SKM-1 (cell line): ENCODE results near the gene GSG1L.

Experiments used
- DNase-seq: peaks from one replicate; lab custom pipeline; 2025; ENCODE audit not compliant: unreplicated experiment; lab: John Stamatoyannopoulos, UW

Gene GSG1L

DNA sequence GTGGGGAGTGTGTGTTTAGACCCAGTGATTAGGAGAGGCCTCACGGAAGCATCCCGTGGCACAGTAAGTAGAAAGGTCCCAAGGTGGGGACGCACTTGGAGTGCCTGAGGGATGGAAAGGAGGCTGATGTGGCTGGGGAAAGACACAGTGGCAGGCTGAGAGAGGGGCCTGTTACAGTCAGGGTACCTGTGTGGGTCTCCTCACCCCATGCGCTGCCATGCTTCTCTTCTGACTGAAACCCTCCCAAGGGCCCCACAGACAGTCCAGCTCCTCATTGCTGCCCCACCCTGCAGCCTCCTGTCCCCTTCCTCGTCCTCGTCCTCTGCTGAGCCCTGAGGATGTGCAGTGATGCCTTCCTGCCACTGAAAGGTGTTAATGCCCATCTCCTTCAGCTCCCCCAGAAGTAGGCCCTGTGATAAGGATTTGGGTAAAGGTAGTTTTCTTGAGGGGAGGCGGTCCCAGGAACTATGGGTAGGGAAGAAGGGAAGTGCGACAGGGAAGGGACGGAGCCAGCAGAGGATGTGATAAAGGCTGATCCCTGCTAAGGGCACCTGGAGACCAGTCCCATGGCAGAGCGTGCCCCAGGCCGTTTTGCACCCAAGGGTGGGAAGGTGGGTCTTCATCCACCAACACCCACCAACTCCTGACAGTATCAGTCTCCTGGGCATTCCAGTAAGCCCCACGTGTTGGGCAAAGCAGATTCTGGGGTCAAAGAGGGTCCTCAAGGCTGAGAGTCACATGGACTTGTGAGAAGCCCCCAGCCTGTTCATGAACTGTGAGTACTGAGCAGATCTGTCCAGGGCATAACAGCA, 237.2 kb downstream of the GSG1L start:
- no peak for DNase-seq

DNA sequence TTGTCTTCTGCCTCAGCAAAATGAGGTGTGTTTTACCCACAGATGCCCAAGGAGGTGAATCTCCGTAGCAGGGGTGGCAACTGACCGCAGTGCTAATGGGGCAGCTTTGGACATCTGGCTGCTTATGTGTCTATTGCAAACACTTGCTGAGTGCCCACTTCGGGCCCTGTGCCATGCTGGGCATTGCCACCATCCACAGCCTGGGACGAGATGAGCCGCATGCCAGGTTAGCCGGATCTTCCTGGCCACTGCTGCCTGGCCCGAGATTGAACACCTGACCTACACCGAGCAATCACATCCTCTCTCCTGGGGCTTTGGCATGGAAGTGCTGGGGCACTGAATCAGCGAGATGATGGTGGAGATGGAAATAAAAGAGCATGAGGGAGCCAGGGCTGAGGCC, 238.7 kb downstream of the GSG1L start:
- DNase-seq, result no peak

DNA sequence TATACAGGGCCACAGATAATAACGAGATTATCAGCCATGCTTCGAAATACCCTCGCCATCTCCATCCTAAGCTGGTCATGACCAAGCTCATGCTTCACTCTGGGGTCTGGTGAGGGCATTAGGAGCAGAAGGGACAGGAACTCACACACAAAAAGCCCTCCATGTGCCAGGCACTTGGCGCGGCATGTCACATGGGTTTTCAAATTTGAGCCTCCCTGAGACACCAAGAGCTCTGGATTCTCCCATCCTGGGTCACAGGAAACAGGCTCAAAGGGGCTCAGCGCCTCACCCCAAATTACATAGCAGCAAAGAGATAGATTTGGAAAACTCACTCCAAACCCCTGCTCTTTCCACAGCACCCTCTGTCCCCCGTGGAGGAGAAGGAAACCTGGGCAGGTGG, 239.5 kb downstream of the GSG1L start:
- DNase-seq, result no peak

DNA sequence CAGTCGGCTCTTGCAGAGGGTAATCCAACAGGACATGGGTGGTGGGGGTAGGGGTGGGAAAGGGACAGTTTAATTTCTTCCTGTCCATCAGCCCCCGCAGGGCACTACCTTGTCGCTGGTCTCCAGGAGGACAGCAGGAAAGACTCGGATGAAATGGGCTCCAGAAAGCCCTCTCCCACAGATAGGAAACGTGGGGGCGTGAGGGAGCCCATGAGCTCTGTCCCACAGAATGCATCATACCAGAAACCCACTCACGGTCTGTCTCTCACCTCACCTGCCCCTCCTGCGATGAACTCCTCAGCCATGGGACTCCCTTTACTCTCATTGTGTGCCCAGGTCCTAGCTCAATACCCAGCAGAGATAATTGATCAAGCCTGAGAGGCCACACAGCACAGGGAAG, 240.1 kb downstream of the GSG1L start:
- DNase-seq, result no peak

DNA sequence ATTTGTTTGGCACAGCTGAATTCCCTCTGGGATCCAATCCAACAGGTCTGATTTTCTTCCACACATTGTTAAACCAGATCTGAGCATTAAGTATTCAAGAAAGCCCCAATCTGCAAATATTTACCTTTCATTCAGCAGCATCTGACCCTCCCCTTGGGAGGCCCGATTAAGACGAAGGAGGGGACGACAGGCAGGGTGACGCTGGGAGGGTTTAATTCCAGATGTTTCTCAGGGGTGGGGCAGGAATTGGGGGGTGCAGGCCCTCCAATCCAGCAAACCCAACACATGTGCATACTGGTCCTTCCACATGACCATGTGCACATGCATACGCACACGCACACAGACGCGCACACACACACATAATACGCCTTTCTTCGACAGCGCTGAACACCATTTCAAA, 240.5 kb downstream of the GSG1L start:
- no peak for DNase-seq

DNA sequence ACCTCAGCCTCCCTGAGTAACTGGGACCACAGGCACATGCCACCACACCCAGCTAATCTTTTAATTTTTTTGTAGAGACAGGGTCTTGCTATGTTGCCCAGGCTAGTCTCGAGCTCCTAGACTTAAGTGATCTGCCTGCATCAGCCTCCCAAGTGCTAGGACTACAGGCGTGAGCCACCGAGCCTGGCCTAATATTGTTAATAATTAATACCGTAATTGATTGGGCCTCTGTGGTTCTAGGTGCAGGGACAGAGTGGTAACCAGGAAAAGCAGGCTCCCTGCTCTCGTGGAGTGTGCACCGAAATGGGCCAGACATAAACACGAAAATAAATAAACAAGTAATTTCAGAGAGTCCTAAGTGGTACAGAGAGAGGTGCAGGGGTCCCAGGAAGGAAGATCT, 241.0 kb downstream of the GSG1L start:
- DNase-seq, result no peak

DNA sequence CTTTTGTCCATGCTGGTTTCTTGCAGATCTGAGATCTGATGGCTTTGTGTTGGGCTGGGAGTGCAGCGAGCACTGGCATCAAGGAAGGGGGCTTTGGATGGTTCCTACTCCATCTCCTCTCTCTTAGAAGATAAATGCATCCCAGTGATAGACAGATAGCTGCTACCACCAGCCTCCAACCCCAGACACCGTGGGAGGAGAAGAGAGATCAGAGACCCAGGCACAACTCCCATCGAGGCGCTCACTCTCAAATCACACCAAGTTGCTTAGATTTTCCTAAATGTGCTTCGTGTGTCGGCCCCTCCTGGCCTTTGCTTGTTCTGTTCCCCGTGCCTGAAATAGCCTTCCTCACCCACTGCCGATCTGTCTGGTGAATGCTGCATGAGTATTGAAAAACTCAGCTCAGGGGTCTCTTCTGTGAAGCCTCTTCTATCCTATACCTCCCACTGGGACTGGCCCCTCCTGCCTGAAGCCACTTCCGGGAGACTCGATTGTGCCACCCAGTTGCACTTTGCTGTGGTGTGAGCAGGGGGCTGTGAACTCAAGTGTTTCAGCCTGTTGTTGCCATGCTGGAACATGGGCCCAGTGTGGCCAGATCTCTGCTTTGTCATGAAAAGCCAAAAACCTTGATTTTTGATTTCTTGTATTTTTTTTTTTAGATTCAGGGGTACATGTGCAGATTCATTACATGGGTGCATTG, 242.7 kb downstream of the GSG1L start:
- DNase-seq, result no peak

DNA sequence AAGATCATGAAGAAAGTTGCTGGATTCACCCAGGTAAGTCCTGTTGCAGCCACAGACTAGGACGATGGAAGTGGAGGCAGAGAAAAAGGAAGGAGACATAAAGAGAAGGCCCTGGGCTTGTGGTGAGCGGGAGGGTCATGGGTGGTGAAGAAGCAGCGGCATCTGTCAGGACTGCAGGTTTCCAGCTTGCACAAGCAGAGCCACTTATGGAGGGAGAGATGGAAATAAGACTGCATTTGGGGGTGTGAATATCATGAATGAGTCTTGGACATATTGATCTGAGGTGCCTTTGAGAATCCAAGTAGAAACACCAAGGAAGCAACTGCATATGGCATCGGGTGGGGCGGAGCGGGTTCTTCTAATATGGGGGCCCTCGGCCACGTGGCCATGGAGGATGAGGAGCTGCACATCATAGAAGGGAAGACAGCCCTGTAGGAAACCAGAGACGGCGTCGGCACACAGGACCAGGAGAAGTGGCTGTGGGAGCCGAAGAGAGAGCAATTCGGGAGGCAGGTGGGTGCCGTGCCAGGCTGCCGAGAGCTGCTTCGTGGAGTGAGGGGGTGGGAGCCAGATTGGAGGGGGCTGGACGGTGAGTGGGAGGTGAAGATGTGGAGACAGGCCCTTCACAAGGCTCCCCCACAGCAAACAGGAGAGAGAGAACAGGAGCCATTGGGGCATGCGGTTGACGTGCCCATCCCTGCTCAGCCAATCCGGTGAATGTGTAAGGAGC, 243.5 kb downstream of the GSG1L start:
- DNase-seq, result no peak

DNA sequence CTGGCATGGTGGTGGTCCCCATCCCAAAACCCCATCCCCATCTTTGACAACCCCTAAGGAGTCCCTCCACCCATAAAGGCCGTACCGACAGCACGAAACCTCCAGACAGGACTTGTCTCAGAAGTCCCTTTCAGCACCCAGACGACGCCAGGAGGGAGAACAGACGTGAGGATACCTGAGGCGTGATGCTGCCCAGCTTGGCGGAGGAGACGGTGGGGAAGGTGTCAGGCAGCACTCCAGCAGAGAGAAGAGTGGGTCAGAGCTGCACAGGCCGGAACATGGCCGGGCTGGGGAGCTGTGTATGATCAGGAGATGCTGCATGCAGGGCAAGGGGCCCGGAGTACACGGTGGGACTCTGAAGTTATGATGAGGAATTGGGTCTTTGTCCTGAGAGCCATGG, 244.2 kb downstream of the GSG1L start:
- DNase-seq, result no peak

DNA sequence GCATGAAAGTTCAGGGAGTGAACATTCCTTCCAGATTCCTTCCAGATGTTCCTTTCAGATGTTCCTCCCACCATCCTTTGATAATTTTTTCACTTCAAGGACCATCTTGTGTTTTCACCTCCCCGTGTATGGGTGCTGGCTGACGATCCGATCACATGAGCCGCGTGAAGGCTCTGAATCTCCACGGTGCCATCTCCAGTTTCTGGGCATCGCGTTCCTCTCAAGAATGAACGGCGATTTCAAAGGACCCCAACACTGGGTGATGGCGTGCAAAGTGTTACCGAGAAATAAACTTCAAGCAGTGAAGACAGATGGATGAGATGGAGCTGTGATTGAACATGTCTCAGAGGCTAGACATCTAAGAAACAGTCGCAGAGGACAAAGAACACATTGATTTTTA, 245.3 kb downstream of the GSG1L start:
- DNase-seq, result no peak

DNA sequence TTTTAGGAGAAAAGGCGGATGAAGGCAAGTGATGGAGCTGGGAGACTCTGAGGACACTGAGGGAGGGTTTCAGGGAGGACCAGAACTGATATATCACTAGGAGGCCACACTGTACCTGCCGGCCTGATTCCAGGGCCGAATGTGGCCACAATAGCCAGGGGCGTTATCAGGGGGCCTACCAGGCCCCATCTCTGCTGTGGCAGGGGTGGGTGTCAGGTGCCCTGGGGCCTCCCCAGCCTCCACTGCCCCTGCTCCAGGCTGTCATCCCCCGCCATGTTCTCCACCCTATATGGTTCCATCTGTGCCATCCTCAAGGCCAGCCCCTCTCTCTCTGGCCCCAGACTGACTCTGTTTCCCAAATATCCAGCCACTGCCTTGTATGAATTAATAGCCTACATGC, 246.5 kb downstream of the GSG1L start:
- no peak for DNase-seq

DNA sequence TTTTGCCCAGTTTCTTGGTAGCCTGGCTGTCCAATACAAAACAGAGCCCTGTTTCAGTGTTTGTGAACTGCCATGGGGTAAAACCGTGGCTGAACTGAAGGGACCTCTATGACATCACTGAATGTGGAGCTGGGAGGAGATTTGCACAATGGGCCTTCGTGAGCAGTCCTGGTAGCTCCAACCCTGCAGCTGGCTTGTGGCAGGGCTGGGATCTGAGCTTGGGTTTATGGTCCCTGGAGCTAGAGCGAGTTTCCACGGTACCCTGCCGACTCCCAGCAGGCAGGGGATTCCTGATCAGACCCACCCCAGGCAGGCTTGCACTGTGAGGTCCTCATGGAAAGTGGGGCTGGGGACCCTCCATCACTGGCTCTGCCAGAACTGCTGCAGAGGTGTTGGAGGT, 247.0 kb downstream of the GSG1L start:
- DNase-seq, result no peak

DNA sequence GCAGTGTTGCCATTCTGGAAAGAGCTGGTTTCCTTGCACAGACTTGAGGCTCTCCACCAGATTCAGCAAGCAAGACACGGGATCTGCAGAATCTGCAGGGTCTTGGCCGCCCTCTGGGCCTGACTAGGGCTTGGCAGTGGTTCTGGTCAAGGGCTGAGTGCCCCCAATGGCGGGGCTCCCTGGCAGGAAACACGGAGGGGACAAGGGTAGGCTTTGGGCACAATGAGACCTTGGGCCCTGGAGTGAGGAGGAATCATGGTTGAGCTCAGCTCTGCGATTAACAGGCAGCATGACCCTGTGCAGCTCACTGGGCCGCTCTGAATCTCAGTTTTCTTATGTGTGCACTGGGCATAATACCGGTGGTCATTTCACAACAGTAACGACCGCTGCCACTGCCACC, 249.9 kb downstream of the GSG1L start:
- no peak for DNase-seq

DNA sequence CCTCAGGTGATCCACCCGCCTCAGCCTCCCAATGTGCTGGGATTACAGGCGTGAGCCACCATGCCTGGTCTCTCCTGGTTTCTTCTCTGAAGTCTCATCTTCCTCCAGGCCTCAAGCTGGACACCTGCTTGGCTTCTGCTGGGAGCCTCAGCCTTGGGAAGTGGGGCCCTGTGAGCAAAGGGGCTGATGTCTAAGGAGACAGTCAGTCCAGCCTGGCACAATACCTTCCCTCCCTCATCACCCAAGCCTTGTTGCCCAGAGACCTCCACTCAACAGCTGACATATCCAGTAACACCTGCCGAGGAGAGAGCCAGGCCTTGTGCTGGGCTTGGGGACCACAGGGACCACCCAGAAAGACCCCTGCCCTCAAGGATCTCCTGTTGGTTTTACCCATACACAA, 251.6 kb downstream of the GSG1L start:
- DNase-seq, result no peak

DNA sequence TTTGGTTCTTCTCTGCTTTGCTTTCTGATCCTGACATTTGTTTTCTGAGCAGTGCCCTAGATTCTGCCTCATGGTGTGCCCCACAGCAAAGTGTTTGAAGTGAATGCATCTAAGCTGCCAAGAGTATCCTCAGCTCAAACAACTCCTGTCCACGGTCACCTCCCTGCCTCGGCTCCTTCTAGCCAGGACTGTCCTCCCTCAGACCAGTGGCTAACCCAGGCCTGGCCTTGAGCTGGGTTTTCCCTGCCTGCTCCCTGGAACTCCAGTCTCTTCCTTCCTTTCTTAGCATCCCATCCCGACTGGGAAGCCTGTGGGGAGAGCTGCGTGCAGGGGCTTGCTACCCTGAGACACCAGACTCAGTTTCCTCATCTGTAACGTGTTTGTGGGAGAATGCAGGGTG, 256.5 kb downstream of the GSG1L start:
- no peak for DNase-seq

DNA sequence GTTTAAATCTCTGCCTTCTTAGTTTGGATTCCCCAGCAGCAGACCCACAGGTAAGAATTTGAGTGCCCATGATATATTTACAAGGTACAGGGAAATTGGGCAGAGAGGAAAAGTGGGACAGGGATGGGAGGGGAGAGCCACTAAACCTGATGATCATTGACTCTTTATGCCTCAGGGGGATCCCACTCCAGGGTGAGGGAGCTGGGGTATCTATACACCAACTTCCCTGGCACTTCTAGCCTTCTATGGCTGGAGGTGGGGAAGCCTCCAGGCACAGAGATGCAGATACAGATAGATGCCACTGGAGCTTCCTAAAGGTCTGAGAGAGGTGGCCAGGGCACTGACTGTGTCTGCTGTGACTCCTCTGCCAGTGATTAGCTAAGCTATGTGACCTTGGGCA, 257.1 kb downstream of the GSG1L start:
- DNase-seq, result no peak

DNA sequence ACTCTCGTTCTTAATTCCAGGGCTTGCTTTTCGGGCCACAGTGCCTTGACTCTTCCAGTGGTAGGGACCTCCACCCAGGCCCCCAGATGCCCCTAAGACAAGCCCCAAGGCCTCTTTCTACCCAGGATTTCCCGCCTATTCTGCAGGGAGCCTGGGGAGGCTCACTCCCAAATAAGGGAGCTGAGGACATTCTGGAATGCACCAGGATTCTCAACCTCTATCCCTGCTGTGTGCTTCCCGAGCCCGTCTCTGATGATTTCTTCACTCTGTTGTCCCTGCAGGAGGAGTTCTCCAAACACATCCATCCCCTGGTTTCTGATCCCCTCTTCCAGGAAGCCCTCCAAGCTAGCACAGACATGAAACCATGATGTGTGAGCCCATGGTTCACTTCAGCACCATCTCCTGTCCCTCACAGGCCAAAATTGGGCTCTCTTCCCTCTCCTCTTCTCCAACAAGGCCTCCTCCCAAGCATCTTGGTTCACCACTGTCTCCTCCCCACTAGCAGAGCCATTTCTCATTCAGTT, 257.6 kb downstream of the GSG1L start:
- DNase-seq, result no peak

DNA sequence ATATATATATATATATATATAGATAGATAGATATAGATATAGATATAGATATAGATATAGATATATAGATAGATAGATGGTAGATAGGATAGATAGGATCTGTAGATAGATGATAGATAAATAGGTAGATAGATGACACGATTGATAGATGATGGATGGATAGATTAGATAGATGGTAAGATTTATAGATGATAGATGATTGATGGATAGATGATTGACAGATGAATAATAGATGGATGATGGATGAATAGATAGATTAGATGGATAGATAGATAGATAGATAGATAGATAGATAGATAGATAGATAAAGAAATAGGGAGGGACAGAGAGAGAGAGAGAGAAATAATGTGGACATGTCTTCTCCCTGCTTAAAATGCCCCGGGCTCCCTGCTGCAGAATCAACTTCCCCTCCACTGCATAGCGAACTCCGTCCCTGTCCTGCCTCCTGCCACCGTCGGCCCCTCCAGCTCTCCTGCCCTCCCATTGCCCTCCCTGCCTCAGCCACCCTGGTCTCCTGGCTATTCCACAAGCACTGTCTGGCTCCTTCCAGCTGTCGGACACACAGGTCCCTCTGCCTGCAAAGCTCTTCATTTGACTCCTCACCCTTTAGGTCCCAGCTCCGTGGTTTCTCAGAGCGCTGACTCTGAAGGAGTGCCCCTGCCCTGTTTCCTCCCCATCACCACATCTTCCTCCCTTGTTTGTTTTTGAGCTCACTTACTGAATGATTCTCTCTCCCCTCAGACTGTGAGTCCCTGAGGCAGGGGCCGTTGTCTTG, 259.6 kb downstream of the GSG1L start:
- no peak for DNase-seq

DNA sequence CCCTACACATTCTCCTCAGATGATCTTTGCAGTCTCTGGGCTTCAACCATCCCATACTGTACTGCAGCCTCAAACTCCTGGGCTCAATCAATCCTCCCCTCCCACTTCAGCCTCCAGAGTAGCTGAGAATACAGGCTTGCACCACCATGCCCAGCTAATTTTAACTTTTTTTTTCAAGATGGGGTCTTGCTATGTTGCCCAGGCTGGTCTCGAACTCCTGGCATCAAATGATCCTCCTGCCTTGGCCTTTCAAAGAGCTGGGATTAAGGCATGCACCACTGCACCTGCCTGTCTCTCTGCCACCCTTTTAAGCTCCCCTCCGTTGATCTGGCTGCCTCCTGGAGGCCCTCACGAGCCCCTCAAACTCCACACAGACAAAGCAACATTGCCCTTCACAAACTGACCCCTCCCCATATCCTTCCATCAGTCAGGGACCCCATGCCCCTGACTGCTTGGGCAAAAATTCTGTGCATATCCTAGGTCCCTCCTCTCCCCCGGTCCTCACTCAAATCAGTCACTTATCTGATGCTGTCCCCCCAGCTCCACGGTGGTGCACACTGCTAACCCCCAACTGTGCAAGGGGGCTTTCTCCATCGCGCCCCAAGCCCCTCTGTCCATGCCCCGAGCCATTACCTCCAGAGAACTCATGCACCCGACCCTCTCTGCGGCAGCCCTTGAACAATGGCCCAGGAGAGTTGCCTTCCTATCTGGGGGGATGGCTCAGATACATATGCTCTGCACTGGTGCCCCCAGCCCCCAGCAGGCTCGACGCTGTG, 260.7 kb downstream of the GSG1L start:
- no peak for DNase-seq

DNA sequence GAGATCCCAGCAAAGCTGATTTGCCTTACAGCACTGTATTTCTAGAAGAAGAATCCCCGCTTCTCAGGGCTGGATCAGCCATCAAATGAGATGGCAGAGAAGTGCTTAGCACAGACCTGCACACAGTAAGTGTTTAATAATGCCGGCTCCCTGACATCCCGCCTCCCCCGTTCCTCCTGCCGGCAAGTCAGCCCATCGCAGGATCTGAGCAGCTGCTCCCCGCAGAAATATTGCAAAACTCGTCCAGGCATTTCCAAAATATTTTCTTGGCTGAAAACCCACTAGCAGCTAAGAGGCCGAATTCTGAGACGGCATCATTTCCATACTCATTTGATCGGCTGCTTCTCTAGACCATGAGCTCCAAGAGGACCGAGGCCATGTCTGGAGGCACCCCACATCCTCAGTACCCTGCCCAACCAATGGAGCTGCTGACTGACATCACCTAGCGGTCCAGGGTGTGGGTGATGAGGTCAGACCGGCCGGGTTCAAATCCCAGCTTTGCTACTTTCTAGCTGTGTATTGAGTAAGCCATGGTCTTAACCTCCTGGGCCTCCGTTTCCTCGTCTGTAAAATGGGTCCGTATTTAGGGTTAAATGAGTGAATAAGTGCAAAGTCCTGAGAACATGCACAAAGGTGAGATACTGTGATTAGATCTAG, 262.1 kb downstream of the GSG1L start:
- DNase-seq, result no peak
